CD14-positive monocyte (primary cell): ENCODE measurements around the gene PTPRH. TPM values are rescaled to one million over a fixed set of nuclear protein-coding genes. Genes with fewer than 3 reads are reported as not detected.
A peak's percentile ranks its signal among the peaks of the same experiment; 100 is the strongest.
"Not testable (repeated sequence)": the region's sequence is repeated elsewhere in the genome, so short reads cannot be mapped to it uniquely, and the experiment has no call there.

Experiments
- DNase-seq, 3 donors: peaks; one replicate each; pipeline ENCODE4 v3.0.0-alpha.2; 2011 to 2022
- H2AFZ ChIP-seq: 2 replicates; pipeline ENCODE4 v1.6.0; 2012; ENCODE audit warnings: mild to moderate bottlenecking, low read depth, low read length, inconsistent platforms; ENCODE audit not compliant: insufficient read depth, poor library complexity, severe bottlenecking
- H3K27ac ChIP-seq, 2 donors: 1 replicate in 1 of 2; 2 replicates in 1 of 2; pipeline ENCODE4 v1.5.1; 2012 to 2013; ENCODE audit warnings: low read length in 2 of 2, control low read depth in 1 of 2, inconsistent platforms in 1 of 2, low read depth in 1 of 2, mild to moderate bottlenecking in 1 of 2
- H3K27me3 ChIP-seq, 2 donors: one replicate each; pipeline versions ENCODE4 v1.6.0 to v1.6.1; 2011 to 2013; ENCODE audit warnings: low read length in 2 of 2; ENCODE audit not compliant: control insufficient read depth in 2 of 2, insufficient read depth in 2 of 2
- H3K36me3 ChIP-seq, 2 donors: replicated peaks in 1 of 2; 1 replicate in 1 of 2; 2 replicates in 1 of 2; pipeline versions ENCODE4 v1.5.1 to v1.6.1; 2012 to 2013; ENCODE audit warnings: low read length in 2 of 2, control low read depth in 1 of 2, inconsistent platforms in 1 of 2, mild to moderate bottlenecking in 1 of 2; ENCODE audit not compliant: insufficient read depth in 2 of 2, control insufficient read depth in 1 of 2
- H3K4me1 ChIP-seq, 2 donors: 1 replicate in 1 of 2; 2 replicates in 1 of 2; pipeline versions ENCODE4 v1.5.1 to v1.6.1; 2012 to 2013; ENCODE audit warnings: low read length in 2 of 2, control low read depth in 1 of 2, inconsistent platforms in 1 of 2, mild to moderate bottlenecking in 1 of 2, moderate library complexity in 1 of 2; ENCODE audit not compliant: insufficient read depth in 2 of 2, control insufficient read depth in 1 of 2
- H3K4me2 ChIP-seq: replicated peaks from 2 replicates; pipeline ENCODE3; 2012; ENCODE audit warnings: low read length, moderate library complexity, mild to moderate bottlenecking; ENCODE audit not compliant: poor library complexity, severe bottlenecking; ENCODE audit errors: extremely low read depth
- H3K4me3 ChIP-seq, 3 experiments: fragments of 200-600 bp in 1 of 3; sonication (generic) in 1 of 3; replicated peaks in 1 of 3; 1 replicate in 2 of 3; 2 replicates in 1 of 3; pipeline ENCODE4 v1.5.1; 2011 to 2013; ENCODE audit warnings: low read length in 3 of 3, mild to moderate bottlenecking in 3 of 3, control low read depth in 2 of 3, low read depth in 2 of 3, inconsistent platforms in 1 of 3, moderate library complexity in 1 of 3
- H3K79me2 ChIP-seq: 2 replicates; pipeline ENCODE4 v1.6.0; 2012; ENCODE audit warnings: mild to moderate bottlenecking, control low read depth, inconsistent platforms, low read length, moderate library complexity; ENCODE audit not compliant: insufficient read depth
- H3K9ac ChIP-seq: 2 replicates; pipeline ENCODE4 v1.6.0; 2017; ENCODE audit warnings: low read length, mild to moderate bottlenecking; ENCODE audit not compliant: insufficient read depth, poor library complexity, severe bottlenecking
- H3K9me3 ChIP-seq, 2 donors: replicated peaks in 1 of 2; 1 replicate in 1 of 2; 2 replicates in 1 of 2; pipeline versions ENCODE4 v1.5.1 to v1.6.1; 2012 to 2013; ENCODE audit warnings: low read length in 2 of 2, control low read depth in 1 of 2; ENCODE audit not compliant: control insufficient read depth in 1 of 2, insufficient read depth in 1 of 2
- H4K20me1 ChIP-seq: 2 replicates; pipeline ENCODE4 v1.6.0; 2012; ENCODE audit warnings: mild to moderate bottlenecking, low read length, control low read depth, moderate library complexity; ENCODE audit not compliant: insufficient read depth
- H3K27ac Mint-ChIP-seq, 7 donors: one replicate each; pipeline ENCODE4 v1.8.0; 2020; ENCODE audit warnings: mild to moderate bottlenecking in 7 of 7, mixed read lengths in 7 of 7, moderate library complexity in 6 of 7, inconsistent platforms in 2 of 7
- H3K27me3 Mint-ChIP-seq, 3 donors: one replicate each; pipeline ENCODE4 v1.8.0; 2021 to 2022; ENCODE audit warnings: low read depth in 3 of 3, mild to moderate bottlenecking in 3 of 3, mixed read lengths in 3 of 3, moderate library complexity in 3 of 3, inconsistent platforms in 1 of 3
- H3K36me3 Mint-ChIP-seq, 2 donors: one replicate each; pipeline ENCODE4 v1.8.0; 2020; ENCODE audit warnings: mixed read lengths in 2 of 2, inconsistent platforms in 1 of 2, mild to moderate bottlenecking in 1 of 2
- H3K4me1 Mint-ChIP-seq: one replicate; pipeline ENCODE4 v1.8.0; 2020; ENCODE audit warnings: mild to moderate bottlenecking, mixed read lengths
- H3K4me3 Mint-ChIP-seq, 2 donors: one replicate each; pipeline ENCODE4 v1.8.0; 2020; ENCODE audit warnings: mild to moderate bottlenecking in 2 of 2, mixed read lengths in 2 of 2, moderate library complexity in 1 of 2
- H3K9me3 Mint-ChIP-seq, 7 donors: one replicate each; pipeline ENCODE4 v1.8.0; 2020 to 2022; ENCODE audit warnings: mixed read lengths in 7 of 7, mild to moderate bottlenecking in 6 of 7, moderate library complexity in 6 of 7, inconsistent platforms in 2 of 7
- CTCF ChIP-seq: fragments of 200-600 bp; IDR thresholded peaks from one replicate; pipeline ENCODE4 v1.8.0; 2022; ENCODE audit warnings: antibody characterized with exemption, mild to moderate bottlenecking
- WGBS: methylation state at CpG from one replicate; pipeline ENCODE4 v1.1.5; 2013; ENCODE audit warnings: missing lambda C conversion rate; ENCODE audit not compliant: insufficient coverage; 5-methylcytosine and 5-hydroxymethylcytosine counted together
- intact Hi-C, 2 donors: fragments of 100-400 bp; cut with micrococcal nuclease; formaldehyde crosslinking; loops; one replicate each; pipeline versions ENCODE4 v1.15.0 to v1.15.1; 2023
- polyA plus RNA-seq, 3 donors: library from polyadenylated mRNA; depleted of rRNA in 1 of 3; unstranded in 2 of 3; stranded (reverse) in 1 of 3; fragments of 300-500 nt in 2 of 3; fragments of >200 nt in 1 of 3; fragmentation: Illumina TruSeq in 2 of 3; gene quantifications; 1 replicate in 2 of 3; 2 replicates in 1 of 3; pipeline ENCODE4 v1.2.3, GENCODE V29; 2012 to 2021

The PTPRH gene
- polyA plus RNA-seq, 3 donors: 0.08 to 0.53 TPM; not detected in 1

- H2AFZ ChIP-seq, H3K4me2 ChIP-seq, H3K27me3 ChIP-seq, H3K9ac ChIP-seq, H3K27ac ChIP-seq, H3K36me3 ChIP-seq, H3K36me3 Mint-ChIP-seq, H3K4me1 ChIP-seq, H3K9me3 ChIP-seq, H3K4me3 Mint-ChIP-seq, H3K4me1 Mint-ChIP-seq, DNase-seq, H3K4me3 ChIP-seq, H3K27ac Mint-ChIP-seq, H4K20me1 ChIP-seq, intact Hi-C loops, H3K79me2 ChIP-seq, H3K9me3 Mint-ChIP-seq: not testable (repeated sequence)
- peak; percentile 24 for TF ChIP-seq CTCF
- WGBS: 80% methylated on average over 3 of the region's 10 CpGs
- H3K27me3 Mint-ChIP-seq: peaks cover 6 to 39% (median 35%) of the 10 kb centered on the region in 3 donors
Measured at GRCh38 chr19:55202199-55202598, 7.1 kb downstream of the PTPRH start.

- no peak overlapping the region for H3K27ac ChIP-seq
- H3K27me3 Mint-ChIP-seq: peaks cover 3 to 27% (median 19%) of the 10 kb centered on the region in 3 donors
Measured at GRCh38 chr19:55199620-55200204, 9.6 kb downstream of the PTPRH start.

More at GRCh38 chr19:55199620-55200204, 9.6 kb downstream of the PTPRH start:
- Histone ChIP-seq H3K27me3 (no peaks in the 10 kb centered on the region), H3K4me2 (no peak overlapping the region), H4K20me1 (no peaks in the 10 kb centered on the region), H3K36me3 (no peaks in the 10 kb centered on the region), H3K9me3 (no peaks in the 10 kb centered on the region), H3K4me1 (no peaks in the 10 kb centered on the region), H3K9ac (no peak overlapping the region), H3K4me3 (no peak overlapping the region), H2AFZ (no peak overlapping the region), H3K79me2 (no peaks in the 10 kb centered on the region)
- DNase-seq: no peak
- intact Hi-C loops: no loop called here
- WGBS: 80% methylated on average over 4 of the region's 5 CpGs
- Mint-ChIP-seq H3K9me3 (no peaks in the 10 kb centered on the region), H3K4me3 (peak overlapping the region in 1 of 2 donors; percentile 39), H3K27ac (peak overlapping the region in 2 of 7 donors; percentile 11 to 35), H3K36me3 (no peaks in the 10 kb centered on the region), H3K4me1 (no peaks in the 10 kb centered on the region)
- TF ChIP-seq CTCF: no peak
